Gastrocnemius medialis (tissue), 4 donors: ENCODE data around the gene TRAF3IP3.

Source experiments
- CTCF ChIP-seq, 5 experiments: fragments of 450-650 bp in 3 of 5; fragments of 200-600 bp in 2 of 5; sonication (generic) in 2 of 5; IDR thresholded peaks in 4 of 5; conservative IDR thresholded peaks in 1 of 5; 1 replicate in 4 of 5; 2 replicates in 1 of 5; pipeline ENCODE4 v1.5.1; 2016 to 2019; ENCODE audit warnings: antibody characterized with exemption in 5 of 5, mild to moderate bottlenecking in 3 of 5, moderate library complexity in 3 of 5
- POLR2A ChIP-seq, 2 donors: fragments of 450-650 bp; IDR thresholded peaks; one replicate each; pipeline ENCODE4 v1.6.1; 2017; ENCODE audit warnings: antibody characterized with exemption in 2 of 2, mild to moderate bottlenecking in 2 of 2, moderate library complexity in 2 of 2

GRCh38 chr1:209728466-209728865 lies 27.4 kb upstream of the TRAF3IP3 start:
- no peak for TF ChIP-seq CTCF (IDR thresholded peaks at IDR 0.05 in 4 of 5, conservative IDR thresholded peaks at IDR 0.05 in 1 of 5)
- no peak for TF ChIP-seq POLR2A (IDR thresholded peaks at IDR 0.05)
